Measurements from ENCODE around the gene ZNF574.

The ZNF574 gene

DNA sequence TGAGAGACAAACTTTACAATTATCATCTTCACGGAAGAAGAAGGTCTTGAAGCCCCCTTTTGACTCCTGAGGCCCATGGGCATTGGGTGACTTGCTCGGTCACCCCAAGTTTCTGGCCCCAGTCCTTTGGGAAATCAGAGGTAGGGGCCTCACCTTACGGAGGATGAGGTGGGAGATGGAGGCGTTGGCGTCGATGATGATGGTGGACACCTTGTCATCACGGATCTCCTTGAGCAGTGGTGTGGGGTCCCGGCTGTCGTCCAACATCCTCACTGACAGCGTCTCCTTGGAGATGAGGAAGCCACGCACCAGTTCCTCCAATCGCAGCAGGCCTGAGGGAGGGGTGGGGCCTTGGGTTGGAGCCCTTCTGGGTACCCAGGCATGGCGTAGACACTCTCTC lies 16.8 kb upstream of the ZNF574 start:
- no peak for TF ChIP-seq FOXP2 (optimal IDR thresholded peaks at IDR 0.05; ENCODE audit: borderline replicate concordance, extremely low read depth, extremely low read length, insufficient read depth)
- no peak for TF ChIP-seq TAF1 (IDR thresholded peaks at IDR 0.05; ENCODE audit: borderline replicate concordance, insufficient read depth, low read length)
- TF ChIP-seq, protein P1, sequence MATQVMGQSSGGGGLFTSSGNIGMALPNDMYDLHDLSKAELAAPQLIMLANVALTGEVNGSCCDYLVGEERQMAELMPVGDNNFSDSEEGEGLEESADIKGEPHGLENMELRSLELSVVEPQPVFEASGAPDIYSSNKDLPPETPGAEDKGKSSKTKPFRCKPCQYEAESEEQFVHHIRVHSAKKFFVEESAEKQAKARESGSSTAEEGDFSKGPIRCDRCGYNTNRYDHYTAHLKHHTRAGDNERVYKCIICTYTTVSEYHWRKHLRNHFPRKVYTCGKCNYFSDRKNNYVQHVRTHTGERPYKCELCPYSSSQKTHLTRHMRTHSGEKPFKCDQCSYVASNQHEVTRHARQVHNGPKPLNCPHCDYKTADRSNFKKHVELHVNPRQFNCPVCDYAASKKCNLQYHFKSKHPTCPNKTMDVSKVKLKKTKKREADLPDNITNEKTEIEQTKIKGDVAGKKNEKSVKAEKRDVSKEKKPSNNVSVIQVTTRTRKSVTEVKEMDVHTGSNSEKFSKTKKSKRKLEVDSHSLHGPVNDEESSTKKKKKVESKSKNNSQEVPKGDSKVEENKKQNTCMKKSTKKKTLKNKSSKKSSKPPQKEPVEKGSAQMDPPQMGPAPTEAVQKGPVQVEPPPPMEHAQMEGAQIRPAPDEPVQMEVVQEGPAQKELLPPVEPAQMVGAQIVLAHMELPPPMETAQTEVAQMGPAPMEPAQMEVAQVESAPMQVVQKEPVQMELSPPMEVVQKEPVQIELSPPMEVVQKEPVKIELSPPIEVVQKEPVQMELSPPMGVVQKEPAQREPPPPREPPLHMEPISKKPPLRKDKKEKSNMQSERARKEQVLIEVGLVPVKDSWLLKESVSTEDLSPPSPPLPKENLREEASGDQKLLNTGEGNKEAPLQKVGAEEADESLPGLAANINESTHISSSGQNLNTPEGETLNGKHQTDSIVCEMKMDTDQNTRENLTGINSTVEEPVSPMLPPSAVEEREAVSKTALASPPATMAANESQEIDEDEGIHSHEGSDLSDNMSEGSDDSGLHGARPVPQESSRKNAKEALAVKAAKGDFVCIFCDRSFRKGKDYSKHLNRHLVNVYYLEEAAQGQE (IDR thresholded peaks at IDR 0.05; ENCODE audit: insufficient read depth in 1 of 2, low read depth in 2 of 2, low read length in 2 of 2) = no peak
- no peak for TF ChIP-seq POLR2AphosphoS5 (IDR thresholded peaks at IDR 0.05; ENCODE audit: low read depth, low read length)
- TF ChIP-seq SIN3A (IDR thresholded peaks at IDR 0.05; ENCODE audit: borderline replicate concordance, insufficient read depth, low read length) = no peak

DNA sequence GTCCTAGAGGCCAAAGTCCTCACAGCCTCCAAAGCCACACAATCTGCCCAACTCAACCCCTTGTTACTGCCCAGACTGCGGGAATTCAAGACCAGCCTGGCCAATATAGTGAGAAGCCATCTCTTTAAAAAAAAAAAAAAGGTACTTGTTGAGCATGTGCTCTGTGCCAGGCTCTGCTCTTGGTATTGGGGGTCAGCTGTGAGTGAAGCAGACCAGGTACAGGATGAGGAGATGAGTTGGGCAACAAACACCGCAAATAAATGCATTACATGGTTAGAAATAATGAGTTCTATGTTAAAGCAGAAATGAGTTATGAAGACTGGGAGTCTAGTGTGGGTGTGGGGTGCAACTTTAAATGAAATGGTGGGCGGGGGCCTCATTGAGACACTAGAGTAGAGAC lies 15.8 kb upstream of the ZNF574 start:
- no peak for TF ChIP-seq POLR2AphosphoS5 (IDR thresholded peaks at IDR 0.05; ENCODE audit: low read depth, low read length)
- TF ChIP-seq TAF1 (IDR thresholded peaks at IDR 0.05; ENCODE audit: borderline replicate concordance, insufficient read depth, low read length) = no peak
- TF ChIP-seq FOXP2 (optimal IDR thresholded peaks at IDR 0.05; ENCODE audit: borderline replicate concordance, extremely low read depth, extremely low read length, insufficient read depth) = no peak
- TF ChIP-seq, protein P1 (IDR thresholded peaks at IDR 0.05; ENCODE audit: insufficient read depth in 1 of 2, low read depth in 2 of 2, low read length in 2 of 2) = no peak
- no peak for TF ChIP-seq SIN3A (IDR thresholded peaks at IDR 0.05; ENCODE audit: borderline replicate concordance, insufficient read depth, low read length)

DNA sequence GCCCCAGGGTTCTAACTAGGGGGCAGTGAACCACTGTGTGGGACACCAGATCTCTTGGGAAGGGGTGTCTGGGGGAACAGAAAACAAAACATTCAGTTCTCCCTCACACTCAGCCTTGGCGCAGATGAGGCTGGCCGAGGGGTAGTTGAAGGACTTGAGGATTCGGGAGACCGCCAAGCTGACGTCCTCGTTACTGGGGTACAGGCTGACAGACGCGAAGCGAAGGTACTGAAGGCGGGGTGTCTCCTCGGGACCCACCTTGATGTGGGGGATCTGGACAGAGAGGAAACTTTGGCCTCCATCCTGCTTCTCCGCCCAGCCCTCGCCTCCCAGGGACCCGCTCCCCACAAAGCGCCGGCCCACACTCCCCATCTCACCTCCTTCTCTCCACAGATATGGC lies 13.6 kb upstream of the ZNF574 start:
- TF ChIP-seq POLR2AphosphoS5 (IDR thresholded peaks at IDR 0.05; ENCODE audit: low read depth, low read length) (no peak), TAF1 (IDR thresholded peaks at IDR 0.05; ENCODE audit: borderline replicate concordance, insufficient read depth, low read length) (no peak), FOXP2 (optimal IDR thresholded peaks at IDR 0.05; ENCODE audit: borderline replicate concordance, extremely low read depth, extremely low read length, insufficient read depth) (no peak), SIN3A (IDR thresholded peaks at IDR 0.05; ENCODE audit: borderline replicate concordance, insufficient read depth, low read length) (no peak)
- TF ChIP-seq, protein P1 (IDR thresholded peaks at IDR 0.05; ENCODE audit: insufficient read depth in 1 of 2, low read depth in 2 of 2, low read length in 2 of 2) = no peak

DNA sequence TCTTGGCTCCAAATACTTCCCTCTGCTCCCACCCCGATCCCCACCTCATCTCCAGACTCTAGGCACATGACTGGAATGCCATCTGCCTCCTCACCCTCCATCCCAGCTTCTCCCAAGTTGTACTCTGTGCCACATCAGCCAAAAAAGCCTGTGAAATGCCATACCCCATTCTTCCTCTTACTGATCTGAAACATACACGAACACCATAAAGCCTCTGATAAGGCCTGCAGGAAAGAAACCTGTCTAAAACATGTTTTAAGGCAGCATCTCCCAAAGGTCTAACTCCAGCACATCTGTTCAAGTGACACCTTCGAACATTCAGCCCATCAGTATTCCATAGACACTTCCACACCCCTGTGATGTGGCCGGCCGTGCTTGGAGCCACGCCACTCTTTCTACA lies 11.5 kb upstream of the ZNF574 start:
- TF ChIP-seq FOXP2 (optimal IDR thresholded peaks at IDR 0.05; ENCODE audit: borderline replicate concordance, extremely low read depth, extremely low read length, insufficient read depth) (no peak), TAF1 (IDR thresholded peaks at IDR 0.05; ENCODE audit: borderline replicate concordance, insufficient read depth, low read length) (no peak), POLR2AphosphoS5 (IDR thresholded peaks at IDR 0.05; ENCODE audit: low read depth, low read length) (no peak)

DNA sequence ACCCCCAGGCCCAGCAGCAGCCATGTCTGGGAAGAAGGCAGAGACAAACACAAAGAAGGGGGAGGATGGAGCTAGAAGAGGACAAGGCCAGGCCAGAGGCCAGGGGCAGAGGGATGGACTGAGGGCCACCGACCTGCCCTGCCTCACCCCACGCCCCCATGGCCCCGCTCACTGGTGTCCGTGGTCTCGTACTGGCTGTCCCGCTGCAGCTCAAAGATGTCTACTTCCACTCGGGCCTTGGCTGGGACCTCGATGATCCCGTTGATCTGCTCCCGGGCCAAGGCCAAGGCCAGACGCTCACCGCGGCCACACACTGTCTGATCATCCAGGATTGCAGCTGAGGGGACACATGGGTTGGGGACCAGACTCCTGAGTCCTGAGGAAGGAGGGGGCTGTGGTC lies 10.9 kb upstream of the ZNF574 start:
- TF ChIP-seq, protein P1 (IDR thresholded peaks at IDR 0.05; ENCODE audit: insufficient read depth in 1 of 2, low read depth in 2 of 2, low read length in 2 of 2) = no peak
- TF ChIP-seq TAF1 (IDR thresholded peaks at IDR 0.05; ENCODE audit: borderline replicate concordance, insufficient read depth, low read length) = no peak
- no peak for TF ChIP-seq SIN3A (IDR thresholded peaks at IDR 0.05; ENCODE audit: borderline replicate concordance, insufficient read depth, low read length)
- no peak for TF ChIP-seq FOXP2 (optimal IDR thresholded peaks at IDR 0.05; ENCODE audit: borderline replicate concordance, extremely low read depth, extremely low read length, insufficient read depth)
- TF ChIP-seq POLR2AphosphoS5 (IDR thresholded peaks at IDR 0.05; ENCODE audit: low read depth, low read length) = no peak
